CD4-positive, alpha-beta T cell (primary cell): ENCODE results near the gene SLC66A3. TPM values are rescaled to one million over a fixed set of nuclear protein-coding genes. Genes with fewer than 3 reads are reported as not detected.

Experiments
- ATAC-seq: fragments of 200-7000 bp; cut with Tn5 transposase; one replicate; pipeline ENCODE4 v1.10.0; 2022; ENCODE audit warnings: mild to moderate bottlenecking; ENCODE audit not compliant: poor library complexity
- CTCF ChIA-PET: fragments of 350-600 bp; sonication (Branson Sonifier 250); formaldehyde crosslinking; loops from one replicate; lab custom pipeline; 2021; ENCODE audit warnings: antibody characterized with exemption, inconsistent platforms; lab: Charles Lee
- POLR2A ChIA-PET: fragments of 350-600 bp; sonication (Branson Sonifier 250); formaldehyde crosslinking; loops from one replicate; lab custom pipeline; 2021; ENCODE audit warnings: antibody characterized with exemption, inconsistent platforms; lab: Charles Lee
- DNase-seq, 14 experiments: peaks; one replicate each; pipeline ENCODE4 v3.0.0-alpha.2; 2013 to 2020; ENCODE audit warnings: mixed read lengths in 2 of 14
- H3K27ac ChIP-seq, 2 donors: one replicate each; pipeline versions ENCODE4 v1.5.1 to v1.7.0; 2013; ENCODE audit warnings: low read length in 2 of 2, low read depth in 1 of 2, mild to moderate bottlenecking in 1 of 2
- H3K27me3 ChIP-seq, 2 experiments: 1 replicate in 1 of 2; 2 replicates in 1 of 2; pipeline versions ENCODE4 v1.6.1 to v1.7.0; 2013; ENCODE audit warnings: low read length in 2 of 2, control low read depth in 1 of 2, mild to moderate bottlenecking in 1 of 2, moderate library complexity in 1 of 2; ENCODE audit not compliant: insufficient read depth in 2 of 2, control insufficient read depth in 1 of 2
- H3K36me3 ChIP-seq: one replicate; pipeline ENCODE4 v1.6.1; 2013; ENCODE audit warnings: low read length, control low read depth; ENCODE audit not compliant: insufficient read depth
- H3K4me1 ChIP-seq: one replicate; pipeline ENCODE4 v1.6.1; 2013; ENCODE audit warnings: low read length, control low read depth; ENCODE audit not compliant: insufficient read depth
- H3K4me3 ChIP-seq: one replicate; pipeline ENCODE4 v1.5.1; 2013; ENCODE audit warnings: mild to moderate bottlenecking, low read length, moderate library complexity
- H3K9me3 ChIP-seq, 2 experiments: 1 replicate in 1 of 2; 2 replicates in 1 of 2; pipeline versions ENCODE4 v1.6.1 to v1.7.0; 2013; ENCODE audit warnings: low read length in 2 of 2, mild to moderate bottlenecking in 2 of 2, control low read depth in 1 of 2, moderate library complexity in 1 of 2; ENCODE audit not compliant: control insufficient read depth in 1 of 2, insufficient read depth in 1 of 2
- H3K27ac Mint-ChIP-seq: one replicate; pipeline ENCODE4 v1.8.0; 2020; ENCODE audit warnings: mixed read lengths
- H3K27me3 Mint-ChIP-seq: one replicate; pipeline ENCODE4 v1.8.0; 2021; ENCODE audit warnings: mixed read lengths
- H3K36me3 Mint-ChIP-seq: one replicate; pipeline ENCODE4 v1.8.0; 2021; ENCODE audit warnings: low read depth, mixed read lengths
- H3K4me1 Mint-ChIP-seq: one replicate; pipeline ENCODE4 v1.8.0; 2021; ENCODE audit warnings: low read depth, mixed read lengths
- H3K4me3 Mint-ChIP-seq: one replicate; pipeline ENCODE4 v1.8.0; 2020; ENCODE audit warnings: mild to moderate bottlenecking, mixed read lengths
- H3K9me3 Mint-ChIP-seq: one replicate; pipeline ENCODE4 v1.8.0; 2020; ENCODE audit warnings: mixed read lengths
- intact Hi-C, 2 experiments: fragments of 100-400 bp; cut with DNase I in 1 of 2; cut with micrococcal nuclease in 1 of 2; formaldehyde crosslinking; loops; one replicate each; pipeline versions ENCODE4 v1.15.1 to v1.9.0; 2023 to 2025; cut with DNase I, micrococcal nuclease
- total RNA-seq, 174 experiments: library from RNA in 2 of 174; stranded (reverse) in 2 of 174; gene quantifications; one replicate each; pipeline ENCODE4 v1.2.3 and lab custom pipeline; 2021 to 2026
- TF ChIP-seq, protein P1 (sequence below): fragments of 200-600 bp; IDR thresholded peaks from one replicate; pipeline ENCODE4 v1.8.0; 2022; ENCODE audit warnings: antibody characterized with exemption, mild to moderate bottlenecking

The SLC66A3 gene
- total RNA-seq, 2 experiments from 2014 or later, result 6.9 to 7.3 TPM

DNA sequence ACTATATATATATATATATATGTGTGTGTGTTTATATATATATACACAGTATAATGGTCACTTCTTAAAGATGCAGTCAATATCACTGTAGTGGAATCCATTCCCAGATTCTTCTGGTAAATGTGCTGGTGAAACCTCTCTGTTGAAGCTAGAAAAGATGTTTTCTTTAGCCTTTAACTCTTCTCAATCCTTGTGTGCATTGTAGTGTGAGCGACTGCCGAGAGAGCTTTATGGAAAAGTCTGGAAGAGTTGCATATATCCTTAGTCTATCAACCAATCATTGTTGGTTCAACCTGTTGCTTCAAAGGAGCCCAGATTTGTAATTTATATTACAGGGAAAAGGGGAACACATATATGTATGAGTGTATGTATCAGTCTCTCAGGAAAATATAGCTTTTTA, 27.7 kb downstream of the SLC66A3 start:
- Histone ChIP-seq H3K4me3 (no peak overlapping the region), H3K9me3 (no peaks in the 10 kb centered on the region), H3K4me1 (no peaks in the 10 kb centered on the region), H3K27ac (no peak overlapping the region), H3K36me3 (peaks cover 21% of the 10 kb centered on the region), H3K27me3 (no peaks in the 10 kb centered on the region)
- ChIA-PET POLR2A (interaction anchor here (1.0 to 2.0 kb wide), 2 partner anchors 28 to 29 kb away, joined by 3 to 5 read pairs; partner anchors contain the start of gene SLC66A3), CTCF (interaction anchor here (2.4 kb wide), 1 partner anchor 50 kb away, joined by 10 read pairs; a partner anchor contains a TSS)
- no peak overlapping the region for H3K27ac Mint-ChIP-seq
- no peak overlapping the region for H3K4me3 Mint-ChIP-seq
- DNase-seq (no peak), ATAC-seq (no peak)
- intact Hi-C loops, result no loop called here
- H3K36me3 Mint-ChIP-seq, result peaks cover 59% of the 10 kb centered on the region
- TF ChIP-seq, protein P1, sequence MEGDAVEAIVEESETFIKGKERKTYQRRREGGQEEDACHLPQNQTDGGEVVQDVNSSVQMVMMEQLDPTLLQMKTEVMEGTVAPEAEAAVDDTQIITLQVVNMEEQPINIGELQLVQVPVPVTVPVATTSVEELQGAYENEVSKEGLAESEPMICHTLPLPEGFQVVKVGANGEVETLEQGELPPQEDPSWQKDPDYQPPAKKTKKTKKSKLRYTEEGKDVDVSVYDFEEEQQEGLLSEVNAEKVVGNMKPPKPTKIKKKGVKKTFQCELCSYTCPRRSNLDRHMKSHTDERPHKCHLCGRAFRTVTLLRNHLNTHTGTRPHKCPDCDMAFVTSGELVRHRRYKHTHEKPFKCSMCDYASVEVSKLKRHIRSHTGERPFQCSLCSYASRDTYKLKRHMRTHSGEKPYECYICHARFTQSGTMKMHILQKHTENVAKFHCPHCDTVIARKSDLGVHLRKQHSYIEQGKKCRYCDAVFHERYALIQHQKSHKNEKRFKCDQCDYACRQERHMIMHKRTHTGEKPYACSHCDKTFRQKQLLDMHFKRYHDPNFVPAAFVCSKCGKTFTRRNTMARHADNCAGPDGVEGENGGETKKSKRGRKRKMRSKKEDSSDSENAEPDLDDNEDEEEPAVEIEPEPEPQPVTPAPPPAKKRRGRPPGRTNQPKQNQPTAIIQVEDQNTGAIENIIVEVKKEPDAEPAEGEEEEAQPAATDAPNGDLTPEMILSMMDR, result no peak
- H3K27me3 Mint-ChIP-seq, result no peaks in the 10 kb centered on the region
- no peaks in the 10 kb centered on the region for H3K4me1 Mint-ChIP-seq
- no peaks in the 10 kb centered on the region for H3K9me3 Mint-ChIP-seq

DNA sequence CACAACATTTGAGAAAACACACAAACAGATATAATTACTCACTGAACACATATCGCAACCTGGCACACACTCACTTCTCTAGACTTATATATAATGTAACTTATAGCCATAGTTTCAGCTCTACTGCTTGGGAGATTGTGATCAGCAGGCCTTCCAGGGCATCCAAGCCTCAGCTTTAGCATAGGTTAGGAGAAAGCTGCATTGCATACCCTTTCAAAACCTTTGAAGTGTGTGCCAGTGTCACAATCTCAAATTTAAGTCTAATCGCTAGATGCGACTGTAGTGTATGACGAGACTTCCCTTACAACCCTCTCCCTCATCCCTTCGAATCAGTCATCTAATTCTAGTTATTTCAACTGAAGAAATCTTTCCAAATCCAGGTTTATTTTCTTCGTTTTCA, 30.9 kb downstream of the SLC66A3 start:
- ATAC-seq (no peak), DNase-seq (no peak)
- Mint-ChIP-seq H3K4me1 (no peaks in the 10 kb centered on the region), H3K9me3 (no peaks in the 10 kb centered on the region), H3K27ac (no peak overlapping the region), H3K27me3 (no peaks in the 10 kb centered on the region), H3K4me3 (no peak overlapping the region), H3K36me3 (peaks cover 64% of the 10 kb centered on the region)
- no peak overlapping the region for H3K4me3 ChIP-seq
- ChIA-PET POLR2A (no interaction called here), CTCF (no interaction called here)
- H3K4me1 ChIP-seq, result no peaks in the 10 kb centered on the region
- peaks cover 12% of the 10 kb centered on the region for H3K36me3 ChIP-seq
- no peaks in the 10 kb centered on the region for H3K9me3 ChIP-seq
- H3K27ac ChIP-seq, result no peak overlapping the region
- intact Hi-C loops, result no loop called here
- TF ChIP-seq, protein P1, result no peak
- no peaks in the 10 kb centered on the region for H3K27me3 ChIP-seq

DNA sequence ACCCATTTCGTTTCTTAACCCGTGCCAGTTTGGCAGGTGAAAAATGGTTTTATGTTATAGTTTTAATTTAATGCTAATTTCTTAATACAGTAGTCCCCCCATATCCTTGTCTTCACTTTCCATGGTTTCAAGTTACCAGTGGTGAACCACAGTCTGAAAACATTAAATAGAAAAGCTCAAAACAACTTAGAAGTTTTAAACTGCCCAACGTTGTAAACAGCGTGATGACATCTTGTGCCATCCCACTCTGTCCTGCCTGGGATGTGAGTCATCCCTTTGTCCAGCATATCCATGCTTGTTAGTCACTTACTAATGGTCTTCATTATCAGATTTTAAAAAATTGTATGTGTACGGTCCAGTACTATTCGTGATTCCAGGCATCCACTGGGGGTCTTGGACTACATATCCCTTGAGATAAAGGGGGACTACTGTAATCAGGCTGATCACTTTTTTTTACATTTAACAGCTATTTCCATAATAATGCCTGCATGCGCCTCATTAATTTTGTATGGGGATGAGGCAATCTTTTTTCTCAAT, 31.9 kb downstream of the SLC66A3 start:
- Mint-ChIP-seq H3K27ac (no peak overlapping the region), H3K9me3 (no peaks in the 10 kb centered on the region), H3K4me3 (no peak overlapping the region), H3K36me3 (peaks cover 71% of the 10 kb centered on the region), H3K4me1 (no peaks in the 10 kb centered on the region), H3K27me3 (no peaks in the 10 kb centered on the region)
- Histone ChIP-seq H3K36me3 (peaks cover 18% of the 10 kb centered on the region), H3K9me3 (no peaks in the 10 kb centered on the region), H3K4me3 (no peak overlapping the region), H3K27me3 (no peaks in the 10 kb centered on the region), H3K4me1 (no peaks in the 10 kb centered on the region), H3K27ac (no peak overlapping the region)
- intact Hi-C loops, result no loop called here
- ChIA-PET POLR2A (interaction anchor here (0.5 kb wide), 1 partner anchor 280 kb away, joined by 3 read pairs; no protein-coding TSS in a partner anchor), CTCF (interaction anchor here (1.3 kb wide), 1 partner anchor 54 kb away, joined by 3 read pairs; no protein-coding TSS in a partner anchor)
- TF ChIP-seq, protein P1, result no peak
- ATAC-seq (no peak), DNase-seq (peak in 2 of 14 experiments; percentile 10 to 26)
